H9 (cell line): ENCODE results near the gene FAIM2. TPM values are rescaled to one million over a fixed set of nuclear protein-coding genes. Genes with fewer than 3 reads are reported as not detected.

Experiments
- DNase-seq: peaks from one replicate; pipeline ENCODE4 v3.0.0-alpha.2; 2017
- H2AFZ ChIP-seq: one replicate; pipeline ENCODE4 v1.6.1; 2013; ENCODE audit warnings: mild to moderate bottlenecking, low read length, control low read depth, moderate library complexity
- H2AK5ac ChIP-seq: 2 replicates; pipeline ENCODE4 v1.6.1; 2013; ENCODE audit warnings: low read length, control low read depth, mixed read lengths; ENCODE audit not compliant: insufficient read length
- H2BK120ac ChIP-seq: one replicate; pipeline ENCODE4 v1.6.1; 2013; ENCODE audit warnings: low read depth, mild to moderate bottlenecking, low read length, control low read depth, inconsistent platforms; ENCODE audit not compliant: poor library complexity, severe bottlenecking
- H2BK12ac ChIP-seq: 2 replicates; pipeline ENCODE4 v1.6.1; 2013; ENCODE audit warnings: low read length, control low read depth, mixed read lengths, low read depth; ENCODE audit not compliant: insufficient read length
- H2BK15ac ChIP-seq: 2 replicates; pipeline ENCODE4 v1.6.1; 2013; ENCODE audit warnings: low read depth, low read length, control low read depth
- H2BK20ac ChIP-seq: one replicate; pipeline ENCODE4 v1.6.1; 2013; ENCODE audit warnings: low read depth, mild to moderate bottlenecking, low read length, control low read depth, inconsistent platforms; ENCODE audit not compliant: poor library complexity, severe bottlenecking
- H2BK5ac ChIP-seq: 2 replicates; pipeline ENCODE4 v1.6.1; 2013; ENCODE audit warnings: low read length, control low read depth, mixed read lengths; ENCODE audit not compliant: insufficient read length
- H3K14ac ChIP-seq: 2 replicates; pipeline ENCODE4 v1.6.1; 2013; ENCODE audit warnings: low read length, control low read depth; ENCODE audit not compliant: insufficient read depth
- H3K18ac ChIP-seq: 2 replicates; pipeline ENCODE4 v1.6.1; 2013; ENCODE audit warnings: low read depth, mild to moderate bottlenecking, mixed read lengths, low read length, control low read depth; ENCODE audit not compliant: insufficient read length
- H3K23ac ChIP-seq: 2 replicates; pipeline ENCODE4 v1.6.1; 2013; ENCODE audit warnings: low read length, control low read depth, mixed read lengths, low read depth; ENCODE audit not compliant: insufficient read length
- H3K23me2 ChIP-seq: 2 replicates; pipeline ENCODE4 v1.6.1; 2013; ENCODE audit warnings: low read depth, mild to moderate bottlenecking, mixed read lengths, low read length, control low read depth; ENCODE audit not compliant: insufficient read length, poor library complexity, severe bottlenecking
- H3K27ac ChIP-seq: 2 replicates; pipeline ENCODE4 v1.5.1; 2013; ENCODE audit warnings: low read length, control low read depth, mixed read lengths, low read depth; ENCODE audit not compliant: insufficient read length
- H3K27me3 ChIP-seq: 2 replicates; pipeline ENCODE4 v1.6.1; 2013; ENCODE audit warnings: low read length, control low read depth, inconsistent platforms; ENCODE audit not compliant: insufficient read depth
- H3K4ac ChIP-seq: 2 replicates; pipeline ENCODE4 v1.6.1; 2013; ENCODE audit warnings: low read depth, mild to moderate bottlenecking, control low read depth, inconsistent platforms, low read length, moderate library complexity
- H3K4me1 ChIP-seq: 2 replicates; pipeline ENCODE4 v1.6.1; 2013; ENCODE audit warnings: low read length, control low read depth, inconsistent platforms; ENCODE audit not compliant: insufficient read depth
- H3K4me2 ChIP-seq: 2 replicates; pipeline ENCODE4 v1.6.1; 2013; ENCODE audit warnings: low read length, control low read depth, mixed read lengths; ENCODE audit not compliant: insufficient read length, insufficient read depth
- H3K56ac ChIP-seq: 2 replicates; pipeline ENCODE4 v1.6.1; 2013; ENCODE audit warnings: low read depth, mild to moderate bottlenecking, mixed read lengths, low read length, control low read depth; ENCODE audit not compliant: insufficient read length
- H3K79me1 ChIP-seq: 2 replicates; pipeline ENCODE4 v1.6.1; 2013; ENCODE audit warnings: low read depth, mild to moderate bottlenecking, moderate library complexity, low read length, control low read depth, inconsistent platforms; ENCODE audit not compliant: insufficient read depth, poor library complexity, severe bottlenecking
- H3K79me2 ChIP-seq: 2 replicates; pipeline ENCODE4 v1.6.1; 2013; ENCODE audit warnings: low read length, control low read depth, inconsistent platforms; ENCODE audit not compliant: insufficient read depth
- H3K9ac ChIP-seq: 2 replicates; pipeline ENCODE4 v1.6.1; 2013; ENCODE audit warnings: low read length, control low read depth, mixed read lengths; ENCODE audit not compliant: insufficient read length; ENCODE audit errors: extremely low read depth
- H3K9me3 ChIP-seq: one replicate; pipeline ENCODE4 v1.6.1; 2013; ENCODE audit warnings: low read depth, low read length, inconsistent platforms; ENCODE audit not compliant: control insufficient read depth
- H3T11ph ChIP-seq: one replicate; pipeline ENCODE4 v1.6.1; 2013; ENCODE audit warnings: mild to moderate bottlenecking, low read length, control low read depth, inconsistent platforms
- H4K20me1 ChIP-seq: one replicate; pipeline ENCODE4 v1.6.1; 2013; ENCODE audit not compliant: control insufficient read depth, insufficient read length, insufficient read depth
- H4K5ac ChIP-seq: 2 replicates; pipeline ENCODE4 v1.6.1; 2013; ENCODE audit warnings: low read depth, mild to moderate bottlenecking, mixed read lengths, low read length, control low read depth; ENCODE audit not compliant: insufficient read length
- H4K8ac ChIP-seq: replicated peaks from 2 replicates; pipeline ENCODE4 v1.6.1; 2013; ENCODE audit warnings: low read length, control low read depth, mixed read lengths, low read depth; ENCODE audit not compliant: insufficient read length
- H4K91ac ChIP-seq: 2 replicates; pipeline ENCODE4 v1.6.1; 2013; ENCODE audit warnings: low read depth, mild to moderate bottlenecking, moderate library complexity, mixed read lengths, low read length, control low read depth; ENCODE audit not compliant: insufficient read length
- H3K27ac Mint-ChIP-seq, 3 experiments: 2 replicates in 2 of 3; 3 replicates in 1 of 3; pipeline ENCODE4 v1.8.0; 2020 to 2021; ENCODE audit warnings: mixed read lengths in 3 of 3, mild to moderate bottlenecking in 1 of 3, moderate library complexity in 1 of 3
- H3K27me3 Mint-ChIP-seq: 2 replicates; pipeline ENCODE4 v1.8.0; 2021; ENCODE audit warnings: low read depth, mild to moderate bottlenecking, moderate library complexity, mixed read lengths
- H3K36me3 Mint-ChIP-seq, 3 experiments: 2 replicates in 2 of 3; 3 replicates in 1 of 3; pipeline ENCODE4 v1.8.0; 2020 to 2021; ENCODE audit warnings: low read depth in 3 of 3, mixed read lengths in 3 of 3; ENCODE audit not compliant: insufficient read depth in 1 of 3
- H3K4me1 Mint-ChIP-seq, 2 experiments: 2 replicates each; pipeline ENCODE4 v1.8.0; 2020; ENCODE audit warnings: mixed read lengths in 2 of 2
- H3K4me3 Mint-ChIP-seq, 2 experiments: 2 replicates in 1 of 2; 3 replicates in 1 of 2; pipeline ENCODE4 v1.8.0; 2020 to 2021; ENCODE audit warnings: mild to moderate bottlenecking in 2 of 2, mixed read lengths in 2 of 2, moderate library complexity in 1 of 2
- H3K9me3 Mint-ChIP-seq, 2 experiments: 2 replicates in 1 of 2; 3 replicates in 1 of 2; pipeline ENCODE4 v1.8.0; 2020; ENCODE audit warnings: mild to moderate bottlenecking in 2 of 2, mixed read lengths in 2 of 2, moderate library complexity in 1 of 2
- CTCF ChIP-seq: fragments of 200-600 bp; sonication (generic); conservative IDR thresholded peaks from 3 replicates; pipeline ENCODE4 v1.8.0; 2021; ENCODE audit warnings: antibody characterized with exemption, mild to moderate bottlenecking
- WGBS: extraction: QIAGEN DNeasy Blood & Tissue Kit; methylation state at CpG from one replicate; pipeline ENCODE4 v1.1.7; 2013; ENCODE audit warnings: missing lambda C conversion rate, low lambda C conversion rate, mixed read lengths; ENCODE audit not compliant: insufficient read length; ENCODE audit errors: extremely low coverage; 5-methylcytosine and 5-hydroxymethylcytosine counted together
- total RNA-seq: library from RNA; stranded (reverse); gene quantifications from 2 replicates; pipeline ENCODE4 v1.2.1, GENCODE V29; 2021

FAIM2 gene
- total RNA-seq, 1 experiment from 2014 or later, result 0.42 TPM

- Histone ChIP-seq H3K56ac (no peak overlapping the region), H3K79me2 (no peaks in the 10 kb centered on the region), H2BK5ac (no peak overlapping the region), H3K27ac (no peak overlapping the region), H3K23me2 (no peaks in the 10 kb centered on the region), H4K8ac (no peak overlapping the region), H3K9me3 (no peaks in the 10 kb centered on the region), H3K4me2 (no peak overlapping the region), H2AK5ac (no peak overlapping the region), H4K20me1 (no peaks in the 10 kb centered on the region), H2AFZ (no peak overlapping the region), H3K79me1 (no peaks in the 10 kb centered on the region), H4K91ac (no peak overlapping the region), H3K4me1 (no peaks in the 10 kb centered on the region; the same call in 1 of the 2 replicates), H2BK15ac (no peak overlapping the region), H3K27me3 (no peaks in the 10 kb centered on the region), H3K23ac (no peak overlapping the region), H3K14ac (no peak overlapping the region), H3T11ph (no peak overlapping the region), H4K5ac (no peak overlapping the region), H2BK12ac (no peak overlapping the region), H2BK120ac (no peak overlapping the region), H3K18ac (no peak overlapping the region), H3K9ac (no peak overlapping the region), H2BK20ac (no peak overlapping the region), H3K4ac (no peak overlapping the region)
- no CpG with 5 or more reads among the region's 4 CpGs for WGBS
- Mint-ChIP-seq H3K9me3 (no peaks in the 10 kb centered on the region; a peak in 1 of 5 replicates), H3K27me3 (peaks cover 63% of the 10 kb centered on the region), H3K4me3 (no peak overlapping the region), H3K4me1 (peaks cover 19 to 37% of the 10 kb centered on the region in 2 experiments), H3K36me3 (no peaks in the 10 kb centered on the region), H3K27ac (no peak overlapping the region)
- no peak for DNase-seq
- TF ChIP-seq CTCF, result no peak
Observed at GRCh38 chr12:49897276-49897675, 6.4 kb downstream of the FAIM2 start.
